GM23338 (cell line): ENCODE data around the gene PSMB5. TPM values are rescaled to one million over a fixed set of nuclear protein-coding genes. Genes with fewer than 3 reads are reported as not detected.

Source experiments
- ATAC-seq: fragments of 200-7000 bp; cut with Tn5 transposase; 3 replicates; pipeline ENCODE4 v1.9.1; 2020
- DNase-seq: peaks from one replicate; pipeline ENCODE4 v3.0.0-alpha.2; 2015; ENCODE audit warnings: low spot score
- H2AFZ ChIP-seq: fragments of 200-600 bp; sonication (generic); 2 replicates; pipeline ENCODE4 v1.8.0; 2016; ENCODE audit warnings: antibody characterized with exemption, mild to moderate bottlenecking, moderate library complexity
- H3F3A ChIP-seq: fragments of 200-600 bp; sonication (generic); replicated peaks from 2 replicates; pipeline ENCODE4 v1.8.0; 2017; ENCODE audit warnings: antibody characterized with exemption, mixed run types, low read depth
- H3K27ac ChIP-seq: fragments of 200-600 bp; sonication (generic); 2 replicates; pipeline ENCODE4 v1.6.1; 2016; ENCODE audit warnings: low read depth
- H3K27me3 ChIP-seq: fragments of 200-600 bp; sonication (generic); 2 replicates; pipeline ENCODE4 v1.8.0; 2016; ENCODE audit warnings: mild to moderate bottlenecking, mixed run types, moderate library complexity; ENCODE audit not compliant: insufficient read depth
- H3K36me3 ChIP-seq: fragments of 200-600 bp; sonication (generic); 2 replicates; pipeline ENCODE4 v1.8.0; 2016; ENCODE audit warnings: mild to moderate bottlenecking; ENCODE audit not compliant: insufficient read depth
- H3K4me1 ChIP-seq: fragments of 200-600 bp; sonication (generic); 2 replicates; pipeline ENCODE4 v1.8.0; 2016; ENCODE audit warnings: mild to moderate bottlenecking, moderate library complexity; ENCODE audit not compliant: insufficient read depth
- H3K4me2 ChIP-seq: fragments of 200-600 bp; sonication (generic); 2 replicates; pipeline ENCODE4 v1.7.1; 2017; ENCODE audit warnings: mixed run types
- H3K4me3 ChIP-seq: fragments of 200-600 bp; sonication (generic); 2 replicates; pipeline ENCODE4 v1.6.1; 2016; ENCODE audit warnings: mixed run types
- H3K79me2 ChIP-seq: fragments of 200-600 bp; sonication (generic); replicated peaks from 2 replicates; pipeline ENCODE4 v1.8.0; 2017; ENCODE audit warnings: mild to moderate bottlenecking; ENCODE audit not compliant: insufficient read depth
- H3K9me2 ChIP-seq: fragments of 200-600 bp; sonication (generic); 2 replicates; pipeline ENCODE4 v1.8.0; 2017; ENCODE audit not compliant: insufficient read depth
- H4K20me1 ChIP-seq: fragments of 200-600 bp; sonication (generic); replicated peaks from 2 replicates; pipeline ENCODE4 v1.8.0; 2017; ENCODE audit warnings: mild to moderate bottlenecking; ENCODE audit not compliant: insufficient read depth
- H3K27ac Mint-ChIP-seq: 2 replicates; pipeline ENCODE4 v1.8.0; 2020; ENCODE audit warnings: inconsistent platforms, mild to moderate bottlenecking, moderate library complexity, mixed read lengths
- H3K27me3 Mint-ChIP-seq: 3 replicates; pipeline ENCODE4 v1.8.0; 2022; ENCODE audit warnings: low read depth, mild to moderate bottlenecking, moderate library complexity, mixed read lengths, inconsistent platforms; ENCODE audit not compliant: insufficient read depth, poor library complexity
- H3K36me3 Mint-ChIP-seq: 3 replicates; pipeline ENCODE4 v1.8.0; 2021; ENCODE audit warnings: low read depth, mild to moderate bottlenecking, inconsistent platforms, moderate library complexity, mixed read lengths
- H3K4me1 Mint-ChIP-seq: 3 replicates; pipeline ENCODE4 v1.8.0; 2020; ENCODE audit warnings: mild to moderate bottlenecking, inconsistent platforms, mixed read lengths
- H3K4me3 Mint-ChIP-seq: 3 replicates; pipeline ENCODE4 v1.8.0; 2021; ENCODE audit warnings: moderate library complexity, mild to moderate bottlenecking, inconsistent platforms, mixed read lengths
- H3K9me3 Mint-ChIP-seq: 3 replicates; pipeline ENCODE4 v1.8.0; 2020; ENCODE audit warnings: moderate library complexity, mild to moderate bottlenecking, inconsistent platforms, mixed read lengths
- CREB1 ChIP-seq: fragments of 250-450 bp; sonication (Bioruptor Pico); IDR thresholded peaks from 2 replicates; pipeline ENCODE4 v1.5.0; 2020; ENCODE audit warnings: low read depth, mild to moderate bottlenecking, moderate library complexity
- CTCF ChIP-seq, 2 experiments: fragments of 200-600 bp in 1 of 2; sonication (generic) in 1 of 2; conservative IDR thresholded peaks; 2 replicates each; pipeline versions ENCODE4 v1.5.1 to v1.6.1; 2016 to 2017; ENCODE audit warnings: antibody characterized with exemption in 2 of 2, low read depth in 2 of 2, mild to moderate bottlenecking in 2 of 2, moderate library complexity in 1 of 2
- ETS1 ChIP-seq: IDR thresholded peaks from 2 replicates; pipeline ENCODE4 v1.6.1; 2016; ENCODE audit warnings: antibody characterized with exemption
- EZH2 ChIP-seq: fragments of 200-600 bp; sonication (generic); IDR thresholded peaks from one replicate; pipeline ENCODE4 v1.8.0; 2017; ENCODE audit warnings: antibody characterized with exemption, mild to moderate bottlenecking, low read depth; ENCODE audit not compliant: unreplicated experiment
- JUNB ChIP-seq: IDR thresholded peaks from one replicate; pipeline ENCODE4 v1.6.1; 2016; ENCODE audit warnings: antibody characterized with exemption; ENCODE audit not compliant: unreplicated experiment
- NANOG ChIP-seq: IDR thresholded peaks from 2 replicates; pipeline ENCODE4 v1.6.1; 2016; ENCODE audit warnings: antibody characterized with exemption, borderline replicate concordance
- POLR2AphosphoS5 ChIP-seq: IDR thresholded peaks from 2 replicates; pipeline ENCODE4 v1.6.1; 2016; ENCODE audit warnings: antibody characterized with exemption, low read depth
- REST ChIP-seq: IDR thresholded peaks from one replicate; pipeline ENCODE4 v1.6.1; 2018; ENCODE audit warnings: antibody characterized with exemption; ENCODE audit not compliant: unreplicated experiment
- STAT1 ChIP-seq: IDR thresholded peaks from one replicate; pipeline ENCODE4 v1.6.1; 2016; ENCODE audit warnings: antibody characterized with exemption; ENCODE audit not compliant: unreplicated experiment
- ZNF114 ChIP-seq: fragments of 250-450 bp; sonication (Bioruptor Pico); IDR thresholded peaks from 2 replicates; pipeline ENCODE4 v1.5.0; 2020; ENCODE audit warnings: mild to moderate bottlenecking, moderate library complexity
- ZNF331 ChIP-seq: fragments of 250-450 bp; sonication (Bioruptor Pico); IDR thresholded peaks from 2 replicates; pipeline ENCODE4 v1.5.0; 2020; ENCODE audit warnings: low read depth, mild to moderate bottlenecking, moderate library complexity
- polyA plus RNA-seq: library from polyadenylated mRNA; unstranded; fragments of >200 nt; fragmentation: Nextera tagmentation; extraction: Ambion mirVana; gene quantifications from 2 replicates; pipeline ENCODE4 v1.2.1, GENCODE V29; 2016
- total RNA-seq: library from RNA; depleted of rRNA; stranded (reverse); fragments of >200 nt; shearing (Covaris generic); gene quantifications from 2 replicates; pipeline ENCODE4 v1.2.3, GENCODE V29; 2014

PSMB5 gene
- total and polyA plus RNA-seq, 2 experiments from 2014 or later = 265 to 341 TPM

- 0 out of 2 replicates have a peak overlapping the region, but pooled peaks have one; percentile 59 for H3K27ac ChIP-seq
- no peak overlapping the region for H3K4me3 Mint-ChIP-seq
- no peaks in the 10 kb centered on the region for H3K27me3 Mint-ChIP-seq
Measured at GRCh38 chr14:22997676-22998323, 36.9 kb downstream of the PSMB5 start.

More at GRCh38 chr14:22997676-22998323, 36.9 kb downstream of the PSMB5 start:
- Histone ChIP-seq H3K9me2 (no peaks in the 10 kb centered on the region), H3K4me2 (no peak overlapping the region), H4K20me1 (no peaks in the 10 kb centered on the region), H3K79me2 (no peaks in the 10 kb centered on the region), H3K4me1 (0 out of 2 replicates have a peak, but pooled peaks cover 3% of the 10 kb centered on the region), H3K36me3 (no peaks in the 10 kb centered on the region), H3K4me3 (no peak overlapping the region), H2AFZ (no peak overlapping the region), H3F3A (0 out of 2 replicates have a peak, but pooled peaks cover 3% of the 10 kb centered on the region), H3K27me3 (no peaks in the 10 kb centered on the region)
- ATAC-seq = no peak
- no peak for DNase-seq
- Mint-ChIP-seq H3K36me3 (no peaks in the 10 kb centered on the region), H3K9me3 (no peaks in the 10 kb centered on the region), H3K27ac (no peak overlapping the region), H3K4me1 (peaks cover 7% of the 10 kb centered on the region)
- TF ChIP-seq REST (no peak), NANOG (no peak), ZNF114 (CRISPR knock-in tag) (no peak), JUNB (no peak), POLR2AphosphoS5 (no peak), CREB1 (no peak), STAT1 (no peak), ZNF331 (CRISPR knock-in tag) (no peak), CTCF (conservative IDR thresholded peaks at IDR 0.05; ENCODE audit: low read depth in 2 of 2) (no peak), ETS1 (no peak), EZH2 (no peak)
